H1 (cell line): ENCODE data around the gene MTFR2. TPM values are rescaled to one million over a fixed set of nuclear protein-coding genes. Genes with fewer than 3 reads are reported as not detected.

Source experiments
- CTCF ChIA-PET: fragments of 300-600 bp; sonication (Branson Sonifier 250); formaldehyde crosslinking; loops from one replicate; lab custom pipeline; 2021; ENCODE audit not compliant: partially characterized antibody; lab: Charles Lee
- POLR2A ChIA-PET: fragments of 300-600 bp; sonication (Branson Sonifier 250); formaldehyde crosslinking; loops from one replicate; lab custom pipeline; 2021; ENCODE audit warnings: inconsistent platforms; ENCODE audit not compliant: partially characterized antibody; lab: Charles Lee
- DNase-seq, 2 experiments: peaks; one replicate each; pipeline versions ENCODE4 v3.0.0 to v3.0.0-alpha.2; 2010 to 2022; ENCODE audit warnings: low spot score in 2 of 2, low read depth in 1 of 2, mixed read lengths in 1 of 2
- FAIRE-seq: peaks from 2 replicates; lab custom pipeline; 2011; peaks lifted over from hg19 to GRCh38; lab: Jason Lieb, UNC
- H2AFZ ChIP-seq: 2 replicates; pipeline ENCODE4 v1.8.1; 2012; ENCODE audit warnings: low read length, inconsistent platforms
- H2AK5ac ChIP-seq: 2 replicates; pipeline ENCODE4 v1.6.1; 2013; ENCODE audit warnings: low read depth, low read length
- H2BK120ac ChIP-seq: replicated peaks from 2 replicates; pipeline ENCODE3; 2013; ENCODE audit warnings: low read depth, low read length, inconsistent platforms
- H2BK12ac ChIP-seq: 2 replicates; pipeline ENCODE4 v1.6.1; 2013; ENCODE audit warnings: low read depth, low read length
- H2BK15ac ChIP-seq: 2 replicates; pipeline ENCODE4 v1.6.1; 2013; ENCODE audit warnings: low read length
- H2BK20ac ChIP-seq: 2 replicates; pipeline ENCODE4 v1.6.1; 2013; ENCODE audit warnings: low read length
- H2BK5ac ChIP-seq: 2 replicates; pipeline ENCODE4 v1.6.1; 2013; ENCODE audit warnings: low read depth, low read length
- H3K14ac ChIP-seq: 2 replicates; pipeline ENCODE4 v1.6.1; 2013; ENCODE audit warnings: inconsistent platforms; ENCODE audit not compliant: insufficient read length
- H3K18ac ChIP-seq: 2 replicates; pipeline ENCODE4 v1.6.1; 2013; ENCODE audit warnings: low read length; ENCODE audit errors: extremely low read depth
- H3K23ac ChIP-seq: 2 replicates; pipeline ENCODE4 v1.6.1; 2013; ENCODE audit warnings: inconsistent platforms; ENCODE audit not compliant: insufficient read length
- H3K23me2 ChIP-seq: 2 replicates; pipeline ENCODE4 v1.6.1; 2013; ENCODE audit warnings: low read depth, low read length
- H3K27ac ChIP-seq: 2 replicates; pipeline ENCODE4 v1.6.1; 2011; ENCODE audit warnings: low read depth, low read length, inconsistent platforms
- H3K27me3 ChIP-seq, 4 experiments: replicated peaks in 1 of 4; 1 replicate in 1 of 4; 2 replicates in 3 of 4; pipeline versions ENCODE4 v1.6.1 to v1.8.1; 2011 to 2013; ENCODE audit warnings: low read length in 3 of 4, mild to moderate bottlenecking in 3 of 4, inconsistent platforms in 2 of 4, mixed read lengths in 2 of 4, moderate library complexity in 1 of 4; ENCODE audit not compliant: control insufficient read depth in 3 of 4, insufficient read depth in 3 of 4; ENCODE audit errors: extremely low read depth in 1 of 4
- H3K36me3 ChIP-seq, 4 experiments: 2 replicates each; pipeline versions ENCODE4 v1.6.1 to v1.8.1; 2011 to 2013; ENCODE audit warnings: mild to moderate bottlenecking in 4 of 4, low read length in 3 of 4, moderate library complexity in 2 of 4, control low read depth in 1 of 4, inconsistent platforms in 1 of 4; ENCODE audit not compliant: insufficient read depth in 4 of 4, control insufficient read depth in 2 of 4
- H3K4ac ChIP-seq: replicated peaks from 2 replicates; pipeline ENCODE3; 2013; ENCODE audit warnings: low read length, low read depth, mixed read lengths, inconsistent platforms; ENCODE audit not compliant: insufficient read length
- H3K4me1 ChIP-seq, 4 experiments: replicated peaks in 1 of 4; 1 replicate in 1 of 4; 2 replicates in 3 of 4; pipeline versions ENCODE4 v1.6.1 to v1.8.1; 2011 to 2013; ENCODE audit warnings: low read length in 3 of 4, inconsistent platforms in 2 of 4, mixed read lengths in 1 of 4; ENCODE audit not compliant: insufficient read depth in 4 of 4, control insufficient read depth in 3 of 4
- H3K4me2 ChIP-seq, 2 experiments: 2 replicates each; pipeline versions ENCODE4 v1.6.1 to v1.8.1; 2011 to 2013; ENCODE audit warnings: low read depth in 2 of 2, low read length in 2 of 2, control low read depth in 1 of 2, inconsistent platforms in 1 of 2, mild to moderate bottlenecking in 1 of 2; ENCODE audit not compliant: insufficient read depth in 1 of 2
- H3K4me3 ChIP-seq, 4 experiments: fragments of 200-600, 300-600 bp in 1 of 4; sonication (generic), shearing (Covaris generic), sonication (Bioruptor Twin) in 1 of 4; 2 replicates each; pipeline versions ENCODE4 v1.5.1 to v1.8.1; 2011 to 2016; ENCODE audit warnings: low read length in 4 of 4, low read depth in 3 of 4, control low read depth in 2 of 4, inconsistent platforms in 2 of 4, mild to moderate bottlenecking in 2 of 4, mixed read lengths in 1 of 4, moderate library complexity in 1 of 4; ENCODE audit not compliant: insufficient read depth in 2 of 4; ENCODE audit errors: extremely low read depth in 1 of 4
- H3K56ac ChIP-seq: replicated peaks from 2 replicates; pipeline ENCODE3; 2013; ENCODE audit warnings: low read depth, mild to moderate bottlenecking, mixed read lengths, low read length, inconsistent platforms; ENCODE audit not compliant: insufficient read length
- H3K79me1 ChIP-seq: 2 replicates; pipeline ENCODE4 v1.6.1; 2013; ENCODE audit warnings: low read depth, low read length, control low read depth
- H3K79me2 ChIP-seq, 2 experiments: 2 replicates each; pipeline versions ENCODE4 v1.6.1 to v1.8.1; 2012 to 2013; ENCODE audit warnings: low read length in 2 of 2, mild to moderate bottlenecking in 2 of 2, inconsistent platforms in 1 of 2; ENCODE audit not compliant: insufficient read depth in 2 of 2, control insufficient read depth in 1 of 2
- H3K9ac ChIP-seq, 4 experiments: replicated peaks in 1 of 4; 1 replicate in 1 of 4; 2 replicates in 3 of 4; pipeline versions ENCODE4 v1.6.1 to v1.8.1; 2011 to 2013; ENCODE audit warnings: low read depth in 3 of 4, low read length in 3 of 4, control low read depth in 2 of 4, mild to moderate bottlenecking in 2 of 4, moderate library complexity in 2 of 4, inconsistent platforms in 1 of 4; ENCODE audit errors: extremely low read depth in 1 of 4
- H3K9me3 ChIP-seq, 2 experiments: 2 replicates each; pipeline versions ENCODE4 v1.6.1 to v1.8.1; 2012 to 2013; ENCODE audit warnings: mild to moderate bottlenecking in 2 of 2, moderate library complexity in 2 of 2, control low read depth in 1 of 2, inconsistent platforms in 1 of 2, low read depth in 1 of 2, low read length in 1 of 2, mixed read lengths in 1 of 2; ENCODE audit not compliant: insufficient read depth in 2 of 2
- H4K20me1 ChIP-seq, 2 experiments: replicated peaks in 1 of 2; 2 replicates each; pipeline versions ENCODE3 to v1.8.1; 2011 to 2013; ENCODE audit warnings: inconsistent platforms in 2 of 2, low read length in 2 of 2, mild to moderate bottlenecking in 1 of 2; ENCODE audit not compliant: insufficient read depth in 2 of 2, control insufficient read depth in 1 of 2
- H4K5ac ChIP-seq: 2 replicates; pipeline ENCODE4 v1.6.1; 2013; ENCODE audit warnings: low read length, low read depth, mixed read lengths, inconsistent platforms; ENCODE audit not compliant: insufficient read length
- H4K8ac ChIP-seq: 2 replicates; pipeline ENCODE4 v1.8.0; 2013; ENCODE audit warnings: mild to moderate bottlenecking, moderate library complexity, low read length, inconsistent platforms; ENCODE audit not compliant: insufficient read depth; ENCODE audit errors: extremely low read depth
- H4K91ac ChIP-seq: replicated peaks from 2 replicates; pipeline ENCODE3; 2013; ENCODE audit warnings: low read length, mixed read lengths, inconsistent platforms; ENCODE audit not compliant: insufficient read length
- CEBPB ChIP-seq: IDR thresholded peaks from 2 replicates; pipeline ENCODE4 v1.6.1; 2012; ENCODE audit warnings: low read depth, low read length
- EP300 ChIP-seq, 2 experiments: IDR thresholded peaks; 1 replicate in 1 of 2; 2 replicates in 1 of 2; pipeline ENCODE4 v1.6.1; 2011 to 2012; ENCODE audit warnings: low read depth in 2 of 2, low read length in 2 of 2, mild to moderate bottlenecking in 2 of 2, borderline replicate concordance in 1 of 2, inconsistent platforms in 1 of 2, moderate library complexity in 1 of 2
- HDAC6 ChIP-seq: IDR thresholded peaks from one replicate; pipeline ENCODE4 v1.7.1; 2012; ENCODE audit warnings: low read depth, mild to moderate bottlenecking, inconsistent platforms, low read length, moderate library complexity
- NRF1 ChIP-seq: IDR thresholded peaks from 2 replicates; pipeline ENCODE4 v1.6.1; 2011; ENCODE audit warnings: mild to moderate bottlenecking, low read depth, low read length, improper control_type of control experiment
- SIN3A ChIP-seq, 2 experiments: IDR thresholded peaks in 1 of 2; conservative IDR thresholded peaks in 1 of 2; 2 replicates each; pipeline ENCODE4 v1.6.1; 2011 to 2012; ENCODE audit warnings: low read length in 2 of 2, improper control_type of control experiment in 1 of 2, low read depth in 1 of 2, mild to moderate bottlenecking in 1 of 2
- WGBS, 2 experiments: shearing (Covaris generic) in 1 of 2; methylation state at CpG; one replicate each; pipeline versions ENCODE4 v1.1.6 to v1.1.7; 2013 to 2015; ENCODE audit warnings: low lambda C conversion rate in 2 of 2, mixed read lengths in 2 of 2, inconsistent platforms in 1 of 2, low coverage in 1 of 2, missing lambda C conversion rate in 1 of 2; ENCODE audit not compliant: insufficient replicate concordance in 2 of 2, insufficient coverage in 1 of 2, insufficient read length in 1 of 2; ENCODE audit errors: extremely low coverage in 1 of 2, missing lambda C conversion rate in 1 of 2; 5-methylcytosine and 5-hydroxymethylcytosine counted together
- polyA plus RNA-seq, 7 experiments: library from polyadenylated mRNA; depleted of rRNA in 3 of 7; stranded (reverse) in 5 of 7; unstranded in 2 of 7; fragments of >200 nt in 5 of 7; fragments of 200-250 nt in 2 of 7; gene quantifications; 1 replicate in 5 of 7; 2 replicates in 1 of 7; 4 replicates in 1 of 7; pipeline versions ENCODE4 v1.2.1 to v1.2.3, GENCODE V29; 2011 to 2013; ENCODE audit warnings: missing spikeins in 2 of 7, mixed read lengths in 2 of 7
- total RNA-seq: library from RNA; stranded (reverse); fragmentation: NEBNext Ultra II Directional; extraction: Animal tissue kit (Norgen Biotek cat#: 25700); gene quantifications from 2 replicates; pipeline ENCODE4 v1.2.1, GENCODE V29; 2021

The MTFR2 gene
- total and polyA plus RNA-seq, 2 of the 8 experiments (the other 6 are each of a cell fraction or from before 2014, with no cell fraction given): 8.5 to 10.7 TPM

DNA sequence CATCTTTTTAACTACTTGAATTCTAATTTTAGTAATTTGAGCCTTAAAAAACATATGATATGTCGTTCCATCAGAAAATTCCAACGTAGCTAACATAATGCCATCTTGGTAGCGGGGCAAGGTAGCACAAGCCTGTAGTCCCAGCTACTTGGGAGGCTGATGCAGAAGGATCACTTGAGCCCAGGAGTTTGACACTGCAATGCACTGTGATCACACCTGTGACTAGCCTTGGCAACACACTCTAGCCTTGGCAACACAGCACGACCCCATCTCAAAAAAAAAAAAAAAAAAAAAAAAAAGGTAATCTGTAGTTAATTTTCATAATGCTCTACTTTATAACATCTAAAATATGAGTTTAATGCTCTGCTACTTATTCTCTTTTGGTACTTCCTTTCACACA, 32.8 kb upstream of the MTFR2 start:
- FAIRE-seq (no peak), DNase-seq (no peak)
- no peak overlapping the region for H2BK5ac ChIP-seq
- H4K91ac ChIP-seq: no peak overlapping the region
- H4K5ac ChIP-seq: no peak overlapping the region
- H3K27ac ChIP-seq: no peak overlapping the region
- H3K4me1 ChIP-seq: peaks cover 0 to 4% (median 2%) of the 10 kb centered on the region in 4 experiments; a peak in 3 of 7 replicates
- H3K79me1 ChIP-seq: no peaks in the 10 kb centered on the region
- no peaks in the 10 kb centered on the region for H3K23me2 ChIP-seq
- H4K20me1 ChIP-seq: peaks cover 26 to 46% of the 10 kb centered on the region in 2 experiments
- H2BK120ac ChIP-seq: no peak overlapping the region
- H2BK15ac ChIP-seq: no peak overlapping the region
- no peak overlapping the region for H3K56ac ChIP-seq
- no peaks in the 10 kb centered on the region for H3K9me3 ChIP-seq
- H3K79me2 ChIP-seq: peaks cover 60 to 98% of the 10 kb centered on the region in 2 experiments
- ChIA-PET POLR2A (interaction anchor here (0.7 to 1.9 kb wide), 2 partner anchors 20 to 267 kb away, joined by 3 to 6 read pairs; partner anchors contain the start of gene MAP7), CTCF (interaction anchor here (1.5 kb wide), 1 partner anchor 19 kb away, joined by 6 read pairs; no protein-coding TSS in a partner anchor)
- no peak overlapping the region for H3K18ac ChIP-seq
- no peak overlapping the region for H2AK5ac ChIP-seq
- TF ChIP-seq SIN3A (conservative IDR thresholded peaks at IDR 0.05 in 1 of 2, IDR thresholded peaks at IDR 0.05 in 1 of 2; ENCODE audit: low read depth in 1 of 2, low read length in 2 of 2) (no peak), HDAC6 (no peak), NRF1 (no peak), CEBPB (no peak), EP300 (IDR thresholded peaks at IDR 0.05; ENCODE audit: borderline replicate concordance in 1 of 2, low read depth in 2 of 2, low read length in 2 of 2) (no peak)
- H3K14ac ChIP-seq: no peak overlapping the region
- H3K9ac ChIP-seq: no peak overlapping the region
- no peak overlapping the region for H3K4ac ChIP-seq
- H3K4me2 ChIP-seq: no peak overlapping the region
- no peak overlapping the region for H2BK12ac ChIP-seq
- peaks cover 0 to 33% (median 14%) of the 10 kb centered on the region in 4 experiments; a peak in 4 of 8 replicates for H3K36me3 ChIP-seq
- no peak overlapping the region for H3K4me3 ChIP-seq
- H3K23ac ChIP-seq: no peak overlapping the region
- no peak overlapping the region for H2BK20ac ChIP-seq
- 86% methylated on average over 4 of the region's 4 CpGs; no CpG with 5 or more reads in 1 of the 2 experiments for WGBS, 2 experiments
- H4K8ac ChIP-seq: no peak overlapping the region
- H2AFZ ChIP-seq: no peak overlapping the region
- no peaks in the 10 kb centered on the region for H3K27me3 ChIP-seq
